Liver (tissue), 9 donors: ENCODE data around the gene MLKL. TPM values are rescaled to one million over a fixed set of nuclear protein-coding genes. Genes with fewer than 3 reads are reported as not detected.

ENCODE experiments used
- DNase-seq: peaks from one replicate; pipeline ENCODE4 v3.0.0-alpha.2; 2017; ENCODE audit warnings: low spot score
- H3K27ac ChIP-seq, 2 donors: one replicate each; pipeline ENCODE4 v1.7.0; 2013; ENCODE audit warnings: inconsistent platforms in 2 of 2, low read length in 2 of 2, control low read depth in 1 of 2, low read depth in 1 of 2, mild to moderate bottlenecking in 1 of 2
- H3K27me3 ChIP-seq, 4 donors: one replicate each; pipeline versions ENCODE4 v1.6.1 to v1.7.0; 2013; ENCODE audit warnings: low read length in 3 of 4, inconsistent platforms in 1 of 4, mild to moderate bottlenecking in 1 of 4, moderate library complexity in 1 of 4; ENCODE audit not compliant: control insufficient read depth in 4 of 4, insufficient read depth in 4 of 4
- H3K36me3 ChIP-seq, 4 donors: one replicate each; pipeline versions ENCODE4 v1.6.1 to v1.7.0; 2013; ENCODE audit warnings: low read length in 3 of 4, mild to moderate bottlenecking in 3 of 4, low read depth in 1 of 4, moderate library complexity in 1 of 4; ENCODE audit not compliant: control insufficient read depth in 4 of 4, insufficient read depth in 3 of 4
- H3K4me1 ChIP-seq, 4 donors: one replicate each; pipeline versions ENCODE4 v1.6.1 to v1.7.0; 2013; ENCODE audit warnings: low read length in 3 of 4, mild to moderate bottlenecking in 3 of 4, moderate library complexity in 1 of 4; ENCODE audit not compliant: control insufficient read depth in 4 of 4, insufficient read depth in 4 of 4
- H3K4me3 ChIP-seq, 3 donors: one replicate each; pipeline versions ENCODE4 v1.6.1 to v1.7.0; 2013; ENCODE audit warnings: low read length in 3 of 3, control low read depth in 1 of 3, low read depth in 1 of 3, mild to moderate bottlenecking in 1 of 3
- H3K9ac ChIP-seq, 2 donors: one replicate each; pipeline ENCODE4 v1.7.0; 2013; ENCODE audit warnings: low read length in 2 of 2, mild to moderate bottlenecking in 2 of 2, moderate library complexity in 2 of 2, control low read depth in 1 of 2, low read depth in 1 of 2
- H3K9me3 ChIP-seq, 4 donors: one replicate each; pipeline versions ENCODE4 v1.6.1 to v1.7.0; 2013; ENCODE audit warnings: low read length in 3 of 4; ENCODE audit not compliant: control insufficient read depth in 4 of 4
- ATF3 ChIP-seq: IDR thresholded peaks from 2 replicates; pipeline ENCODE4 v1.6.1; 2016; ENCODE audit warnings: antibody characterized with exemption
- CTCF ChIP-seq: fragments of 150-350 bp; IDR thresholded peaks from 2 replicates; pipeline ENCODE4 v1.5.1; 2017; ENCODE audit warnings: improper control_type of control experiment, low read depth, low read length; ENCODE audit not compliant: missing input control
- EGR1 ChIP-seq, 2 donors: IDR thresholded peaks; 2 replicates each; pipeline ENCODE4 v1.6.1; 2016 to 2018; ENCODE audit warnings: antibody characterized with exemption in 2 of 2, low read depth in 2 of 2
- FOXA1 ChIP-seq: IDR thresholded peaks from 2 replicates; pipeline ENCODE4 v1.6.1; 2016; ENCODE audit warnings: antibody characterized with exemption
- FOXA2 ChIP-seq: IDR thresholded peaks from 2 replicates; pipeline ENCODE4 v1.6.1; 2016; ENCODE audit warnings: antibody characterized with exemption
- GABPA ChIP-seq, 2 donors: IDR thresholded peaks in 1 of 2; conservative IDR thresholded peaks in 1 of 2; 2 replicates each; pipeline ENCODE4 v1.6.1; 2016; ENCODE audit warnings: antibody characterized with exemption in 2 of 2, mild to moderate bottlenecking in 1 of 2, moderate library complexity in 1 of 2
- HNF4A ChIP-seq, 2 donors: conservative IDR thresholded peaks; 2 replicates each; pipeline ENCODE4 v1.6.1; 2016; ENCODE audit warnings: antibody characterized with exemption in 2 of 2, mild to moderate bottlenecking in 2 of 2
- HNF4G ChIP-seq: IDR thresholded peaks from 2 replicates; pipeline ENCODE4 v1.6.1; 2016; ENCODE audit warnings: antibody characterized with exemption
- JUND ChIP-seq, 2 donors: IDR thresholded peaks; 2 replicates each; pipeline ENCODE4 v1.6.1; 2016; ENCODE audit warnings: antibody characterized with exemption in 2 of 2
- MAX ChIP-seq: IDR thresholded peaks from 2 replicates; pipeline ENCODE4 v1.6.1; 2016; ENCODE audit warnings: antibody characterized with exemption
- NR2F2 ChIP-seq: IDR thresholded peaks from 2 replicates; pipeline ENCODE4 v1.6.1; 2016; ENCODE audit warnings: antibody characterized with exemption
- RAD21 ChIP-seq, 2 donors: IDR thresholded peaks; 2 replicates each; pipeline ENCODE4 v1.6.1; 2016; ENCODE audit warnings: antibody characterized with exemption in 2 of 2, mild to moderate bottlenecking in 2 of 2
- REST ChIP-seq: IDR thresholded peaks from 2 replicates; pipeline ENCODE4 v1.6.1; 2016; ENCODE audit warnings: antibody characterized with exemption, mild to moderate bottlenecking
- RXRA ChIP-seq, 2 donors: IDR thresholded peaks; 2 replicates each; pipeline ENCODE4 v1.6.1; 2017 to 2018; ENCODE audit warnings: antibody characterized with exemption in 2 of 2, mild to moderate bottlenecking in 1 of 2
- SP1 ChIP-seq: IDR thresholded peaks from 2 replicates; pipeline ENCODE4 v1.6.1; 2018; ENCODE audit warnings: antibody characterized with exemption, mild to moderate bottlenecking
- TAF1 ChIP-seq: conservative IDR thresholded peaks from 2 replicates; pipeline ENCODE4 v1.6.1; 2016; ENCODE audit warnings: antibody characterized with exemption, mild to moderate bottlenecking
- YY1 ChIP-seq: IDR thresholded peaks from 2 replicates; pipeline ENCODE4 v1.6.1; 2016; ENCODE audit warnings: antibody characterized with exemption, mild to moderate bottlenecking
- ZBTB33 ChIP-seq: IDR thresholded peaks from 2 replicates; pipeline ENCODE4 v1.6.1; 2016; ENCODE audit warnings: antibody characterized with exemption
- WGBS: extraction: QIAGEN DNeasy Blood & Tissue Kit; methylation state at CpG from one replicate; pipeline ENCODE4 v1.1.7; 2013; 5-methylcytosine and 5-hydroxymethylcytosine counted together
- polyA plus RNA-seq, 2 donors: library from polyadenylated mRNA; stranded (reverse) in 1 of 2; unstranded in 1 of 2; fragments of 200-250 nt in 1 of 2; fragments of >200 nt in 1 of 2; fragmentation: Nextera tagmentation in 1 of 2; extraction: Ambion mirVana in 1 of 2; gene quantifications; one replicate each; pipeline versions ENCODE4 v1.2.1 to v1.2.3, GENCODE V29; 2013 to 2015
- total RNA-seq, 2 donors: library from RNA; depleted of rRNA; stranded (reverse); fragments of >200 nt; gene quantifications; one replicate each; pipeline ENCODE4 v1.2.3, GENCODE V29; 2014
- donor health status: healthy.
- donor health status: healthy.
- donor health status: healthy.
- donor health status: healthy.
- donor health status: healthy.

The MLKL gene
- total and polyA plus RNA-seq, 4 donors = 2.5 to 7.6 (median 3.6) TPM

GRCh38 chr16:74657870-74658642, 42.6 kb downstream of the MLKL start:
- Histone ChIP-seq H3K27me3 (no peaks in the 10 kb centered on the region), H3K4me3 (no peak overlapping the region), H3K9me3 (no peaks in the 10 kb centered on the region), H3K27ac (no peak overlapping the region), H3K36me3 (peaks cover 3 to 23% (median 20%) of the 10 kb centered on the region in 4 donors), H3K4me1 (peaks cover 0 to 8% (median 0%) of the 10 kb centered on the region in 4 donors), H3K9ac (no peak overlapping the region)
- TF ChIP-seq NR2F2 (no peak), JUND (IDR thresholded peaks at IDR 0.05) (no peak), MAX (no peak), CTCF (no peak), TAF1 (no peak), ATF3 (no peak), GABPA (IDR thresholded peaks at IDR 0.05 in 1 of 2, conservative IDR thresholded peaks at IDR 0.05 in 1 of 2) (no peak), RAD21 (IDR thresholded peaks at IDR 0.05) (no peak), EGR1 (IDR thresholded peaks at IDR 0.05; ENCODE audit: low read depth in 2 of 2) (no peak), FOXA2 (no peak), REST (no peak), FOXA1 (no peak), SP1 (no peak), HNF4A (conservative IDR thresholded peaks at IDR 0.05) (no peak), YY1 (no peak), RXRA (IDR thresholded peaks at IDR 0.05) (no peak)
- 64% methylated on average over 5 of the region's 5 CpGs for WGBS
- DNase-seq = no peak

- 96% methylated on average over 3 of the region's 3 CpGs for WGBS
- H3K27me3 ChIP-seq = no peaks in the 10 kb centered on the region
- H3K4me3 ChIP-seq = no peak overlapping the region
- H3K36me3 ChIP-seq = peaks cover 1 to 6% (median 4%) of the 10 kb centered on the region in 4 donors
- H3K4me1 ChIP-seq = peaks cover 0 to 15% (median 3%) of the 10 kb centered on the region in 4 donors
- DNase-seq = no peak
- no peaks in the 10 kb centered on the region for H3K9me3 ChIP-seq
- no peak overlapping the region for H3K9ac ChIP-seq
- H3K27ac ChIP-seq = no peak overlapping the region
- no peak for TF ChIP-seq RAD21 (IDR thresholded peaks at IDR 0.05)
- TF ChIP-seq HNF4A (conservative IDR thresholded peaks at IDR 0.05) = no peak
- TF ChIP-seq RXRA (IDR thresholded peaks at IDR 0.05) = no peak
- TF ChIP-seq GABPA (IDR thresholded peaks at IDR 0.05 in 1 of 2, conservative IDR thresholded peaks at IDR 0.05 in 1 of 2) = no peak
- TF ChIP-seq YY1 = no peak
- TF ChIP-seq FOXA2 = no peak
- no peak for TF ChIP-seq EGR1 (IDR thresholded peaks at IDR 0.05; ENCODE audit: low read depth in 2 of 2)
- no peak for TF ChIP-seq JUND (IDR thresholded peaks at IDR 0.05)
- no peak for TF ChIP-seq SP1
- TF ChIP-seq TAF1 = no peak
- no peak for TF ChIP-seq MAX
- TF ChIP-seq ZBTB33 = no peak
- TF ChIP-seq NR2F2 = no peak
- TF ChIP-seq CTCF = no peak
- TF ChIP-seq FOXA1 = no peak
- no peak for TF ChIP-seq HNF4G
These were observed 46.1 kb downstream of the MLKL start for GRCh38 chr16:74654536-74655050.
